ENCODE measurements around the gene ABCA7. TPM values are rescaled to one million over a fixed set of nuclear protein-coding genes. Genes with fewer than 3 reads are reported as not detected.

The ABCA7 gene
- total RNA-seq, 6 experiments from 2014 or later = 4.8 to 14.6 (median 9.1) TPM

GRCh38 chr19:1073063-1073955 lies 33.4 kb downstream of the ABCA7 start:
- peak in 2 of 3 donors; percentile 29 to 47 for DNase-seq
- Histone ChIP-seq H3K4me1 (peaks cover 0 to 15% (median 3%) of the 10 kb centered on the region in 4 donors), H3K4me3 (no peak overlapping the region), H3K27ac (no peak overlapping the region), H3K36me3 (no peaks in the 10 kb centered on the region), H3K27me3 (peaks cover 0 to 19% of the 10 kb centered on the region in 2 donors), H3K9me3 (no peaks in the 10 kb centered on the region)
- ATAC-seq = no peak
- intact Hi-C loops (cut with DNase I) = no loop called here
- 90% methylated on average over 2 of the region's 30 CpGs for WGBS (ENCODE audit: insufficient coverage, low coverage, low lambda C conversion rate, missing lambda C conversion rate)
- TF ChIP-seq POLR2A (IDR thresholded peaks at IDR 0.05) (no peak), CTCF (IDR thresholded peaks at IDR 0.05) (no peak)

- Histone ChIP-seq H3K27me3 (peaks cover 0 to 19% of the 10 kb centered on the region in 2 donors), H3K27ac (no peak overlapping the region), H3K36me3 (no peaks in the 10 kb centered on the region), H3K9me3 (no peaks in the 10 kb centered on the region), H3K4me3 (no peak overlapping the region), H3K4me1 (peaks cover 0 to 15% (median 3%) of the 10 kb centered on the region in 4 donors)
- ATAC-seq (no peak), DNase-seq (peak in 2 of 3 donors; percentile 27 to 58)
- intact Hi-C loops (cut with DNase I) = no loop called here
- no CpG with 5 or more reads among the region's 28 CpGs for WGBS (ENCODE audit: insufficient coverage, low coverage, low lambda C conversion rate, missing lambda C conversion rate)
- TF ChIP-seq POLR2A (IDR thresholded peaks at IDR 0.05) (no peak), CTCF (IDR thresholded peaks at IDR 0.05) (no peak)
Measured at GRCh38 chr19:1073956-1074517, 34.1 kb downstream of the ABCA7 start.

GRCh38 chr19:1074544-1075283 lies 34.8 kb downstream of the ABCA7 start:
- no peak overlapping the region for H3K4me3 ChIP-seq
- H3K27me3 ChIP-seq = peaks cover 0 to 15% of the 10 kb centered on the region in 2 donors
- no peak for TF ChIP-seq CTCF (IDR thresholded peaks at IDR 0.05)
- TF ChIP-seq POLR2A (IDR thresholded peaks at IDR 0.05) = no peak
- WGBS (ENCODE audit: insufficient coverage, low coverage, low lambda C conversion rate, missing lambda C conversion rate) = 53% methylated on average over 12 of the region's 54 CpGs
- DNase-seq (peak; percentile 83 to 90 (median 90)), ATAC-seq (peak; percentile 21 to 59 (median 30))
- intact Hi-C loops (cut with DNase I) = no loop called here
- H3K27ac ChIP-seq = peak overlapping the region in 1 of 3 donors; percentile 51
- H3K4me1 ChIP-seq = peaks cover 0 to 15% (median 3%) of the 10 kb centered on the region in 4 donors
- H3K36me3 ChIP-seq = no peaks in the 10 kb centered on the region
- H3K9me3 ChIP-seq = no peaks in the 10 kb centered on the region

- DNase-seq = no peak
- Histone ChIP-seq H3K4me1 (peaks cover 0 to 15% (median 3%) of the 10 kb centered on the region in 4 donors), H3K36me3 (no peaks in the 10 kb centered on the region), H3K27ac (peak overlapping the region in 1 of 3 donors; percentile 51), H3K9me3 (no peaks in the 10 kb centered on the region), H3K27me3 (peaks cover 0 to 2% of the 10 kb centered on the region in 2 donors), H3K4me3 (no peak overlapping the region)
- WGBS (ENCODE audit: insufficient coverage, low coverage, low lambda C conversion rate, missing lambda C conversion rate) = 50% methylated on average over 1 of the region's 4 CpGs
- TF ChIP-seq CTCF (IDR thresholded peaks at IDR 0.05) (no peak), POLR2A (IDR thresholded peaks at IDR 0.05) (no peak)
- ATAC-seq = no peak
- intact Hi-C loops (cut with DNase I) = no loop called here
Measured at GRCh38 chr19:1076046-1076386, 36.1 kb downstream of the ABCA7 start.

All from right lobe of liver (tissue), 6 donors.